ENCODE measurements around the gene PAK2. TPM values are rescaled to one million over a fixed set of nuclear protein-coding genes. Genes with fewer than 3 reads are reported as not detected.
A peak's percentile ranks its signal among the peaks of the same experiment; 100 is the strongest.
"Not testable (repeated sequence)": the region's sequence is repeated elsewhere in the genome, so short reads cannot be mapped to it uniquely, and the experiment has no call there.

PAK2 gene
- total RNA-seq, 2 experiments from 2014 or later: 84.7 to 104 TPM

- CTCF ChIA-PET; DNase-seq; H3K27ac Mint-ChIP-seq; H3K4me3 Mint-ChIP-seq; ATAC-seq; POLR2A ChIA-PET; H3K36me3 Mint-ChIP-seq (ENCODE audit: low read depth); H3K4me1 Mint-ChIP-seq (ENCODE audit: low read depth); H3K9me3 Mint-ChIP-seq (ENCODE audit: insufficient read depth); H3K27me3 Mint-ChIP-seq (ENCODE audit: low read depth): not testable (repeated sequence)
Observed at GRCh38 chr3:196836626-196837025, 97.0 kb downstream of the PAK2 start.

GRCh38 chr3:196837819-196838420 is 98.3 kb downstream of the PAK2 start:
- H3K36me3 Mint-ChIP-seq (ENCODE audit: low read depth): no peaks in the 10 kb centered on the region
- H3K9me3 Mint-ChIP-seq (ENCODE audit: insufficient read depth): no peaks in the 10 kb centered on the region
- POLR2A ChIA-PET: interaction anchor here (0.9 kb wide), 1 partner anchor 105 kb away, joined by 4 read pairs; the partner anchor contains the start of gene NCBP2
- H3K4me1 Mint-ChIP-seq (ENCODE audit: low read depth): no peaks in the 10 kb centered on the region
- peak; percentile 79 for DNase-seq
- H3K27me3 Mint-ChIP-seq (ENCODE audit: low read depth): no peaks in the 10 kb centered on the region
- ATAC-seq: peak; percentile 89
- no peak overlapping the region for H3K4me3 Mint-ChIP-seq
- CTCF ChIA-PET: interaction anchor here (0.6 to 1.6 kb wide), 17 partner anchors 20 to 240 kb away, joined by 3 to 19 read pairs (median 3); partner anchors contain the start of genes NCBP2, PAK2 and SENP5
- H3K27ac Mint-ChIP-seq: no peak overlapping the region

GRCh38 chr3:196839351-196839750 is 99.7 kb downstream of the PAK2 start:
- CTCF ChIA-PET; H3K4me1 Mint-ChIP-seq (ENCODE audit: low read depth); H3K36me3 Mint-ChIP-seq (ENCODE audit: low read depth); H3K9me3 Mint-ChIP-seq (ENCODE audit: insufficient read depth); H3K27me3 Mint-ChIP-seq (ENCODE audit: low read depth); H3K4me3 Mint-ChIP-seq; ATAC-seq; H3K27ac Mint-ChIP-seq; DNase-seq: not testable (repeated sequence)
- POLR2A ChIA-PET: interaction anchor here (0.6 kb wide), 2 partner anchors 36 to 55 kb away, joined by 3 to 4 read pairs; no protein-coding TSS in a partner anchor

- ATAC-seq (no peak), DNase-seq (no peak)
- Mint-ChIP-seq H3K27ac (no peak overlapping the region), H3K4me3 (no peak overlapping the region), H3K27me3 (ENCODE audit: low read depth) (no peaks in the 10 kb centered on the region), H3K9me3 (ENCODE audit: insufficient read depth) (no peaks in the 10 kb centered on the region), H3K4me1 (ENCODE audit: low read depth) (no peaks in the 10 kb centered on the region), H3K36me3 (ENCODE audit: low read depth) (no peaks in the 10 kb centered on the region)
- ChIA-PET CTCF (no interaction called here), POLR2A (no interaction called here)
Observed at GRCh38 chr3:196842567-196843434, 103.1 kb downstream of the PAK2 start.

- no peak for DNase-seq
- H3K27ac Mint-ChIP-seq: no peak overlapping the region
- no peaks in the 10 kb centered on the region for H3K9me3 Mint-ChIP-seq (ENCODE audit: insufficient read depth)
- CTCF ChIA-PET: interaction anchor here (0.7 kb wide), 1 partner anchor 98 kb away, joined by 3 read pairs; no protein-coding TSS in a partner anchor
- no peak for ATAC-seq
- no peak overlapping the region for H3K4me3 Mint-ChIP-seq
- POLR2A ChIA-PET: no interaction called here
- H3K36me3 Mint-ChIP-seq (ENCODE audit: low read depth): no peaks in the 10 kb centered on the region
- no peaks in the 10 kb centered on the region for H3K4me1 Mint-ChIP-seq (ENCODE audit: low read depth)
- no peaks in the 10 kb centered on the region for H3K27me3 Mint-ChIP-seq (ENCODE audit: low read depth)
Observed at GRCh38 chr3:196843435-196844110, 103.9 kb downstream of the PAK2 start.

- H3K27me3 Mint-ChIP-seq (ENCODE audit: low read depth); H3K4me1 Mint-ChIP-seq (ENCODE audit: low read depth); ATAC-seq; POLR2A ChIA-PET; H3K4me3 Mint-ChIP-seq; H3K9me3 Mint-ChIP-seq (ENCODE audit: insufficient read depth); H3K36me3 Mint-ChIP-seq (ENCODE audit: low read depth); H3K27ac Mint-ChIP-seq; DNase-seq: not testable (repeated sequence)
- CTCF ChIA-PET: interaction anchor here (0.7 kb wide), 1 partner anchor 97 kb away, joined by 3 read pairs; no protein-coding TSS in a partner anchor
Observed at GRCh38 chr3:196844235-196845219, 104.9 kb downstream of the PAK2 start.

GRCh38 chr3:196848375-196848774 is 108.7 kb downstream of the PAK2 start:
- CTCF ChIA-PET; H3K4me1 Mint-ChIP-seq (ENCODE audit: low read depth); POLR2A ChIA-PET; H3K4me3 Mint-ChIP-seq; DNase-seq; H3K36me3 Mint-ChIP-seq (ENCODE audit: low read depth); H3K27me3 Mint-ChIP-seq (ENCODE audit: low read depth); H3K27ac Mint-ChIP-seq; H3K9me3 Mint-ChIP-seq (ENCODE audit: insufficient read depth); ATAC-seq: not testable (repeated sequence)

- Mint-ChIP-seq H3K9me3 (ENCODE audit: insufficient read depth) (no peaks in the 10 kb centered on the region), H3K27me3 (ENCODE audit: low read depth) (no peaks in the 10 kb centered on the region), H3K36me3 (ENCODE audit: low read depth) (no peaks in the 10 kb centered on the region), H3K4me1 (ENCODE audit: low read depth) (no peaks in the 10 kb centered on the region), H3K27ac (no peak overlapping the region), H3K4me3 (no peak overlapping the region)
- DNase-seq (no peak), ATAC-seq (no peak)
- ChIA-PET CTCF (interaction anchor here (1.0 kb wide), 1 partner anchor 154 kb away, joined by 3 read pairs; no protein-coding TSS in a partner anchor), POLR2A (interaction anchor here (1.1 kb wide), 1 partner anchor 18 kb away, joined by 3 read pairs; the partner anchor contains the start of gene SENP5)
Observed at GRCh38 chr3:196849180-196849741, 109.6 kb downstream of the PAK2 start.

- ATAC-seq; H3K36me3 Mint-ChIP-seq (ENCODE audit: low read depth); H3K4me3 Mint-ChIP-seq; H3K27ac Mint-ChIP-seq; H3K4me1 Mint-ChIP-seq (ENCODE audit: low read depth); H3K27me3 Mint-ChIP-seq (ENCODE audit: low read depth); DNase-seq; H3K9me3 Mint-ChIP-seq (ENCODE audit: insufficient read depth): not testable (repeated sequence)
- ChIA-PET CTCF (interaction anchor here (1.4 kb wide), 1 partner anchor 79 kb away, joined by 3 read pairs; no protein-coding TSS in a partner anchor), POLR2A (interaction anchor here (0.6 kb wide), 1 partner anchor 11 kb away, joined by 8 read pairs; no protein-coding TSS in a partner anchor)
Observed at GRCh38 chr3:196863000-196863399, 123.3 kb downstream of the PAK2 start.

GRCh38 chr3:196867155-196867506 is 127.5 kb downstream of the PAK2 start:
- DNase-seq (no peak), ATAC-seq (no peak)
- Mint-ChIP-seq H3K27ac (peak overlapping the region; percentile 86), H3K36me3 (ENCODE audit: low read depth) (peaks cover 4% of the 10 kb centered on the region), H3K9me3 (ENCODE audit: insufficient read depth) (peaks cover 7% of the 10 kb centered on the region), H3K4me1 (ENCODE audit: low read depth) (peaks cover 19% of the 10 kb centered on the region), H3K27me3 (ENCODE audit: low read depth) (peaks cover 1% of the 10 kb centered on the region), H3K4me3 (peak overlapping the region; percentile 74)
- ChIA-PET CTCF (interaction anchor here (1.2 to 2.8 kb wide), 6 partner anchors 8 to 345 kb away, joined by 3 to 11 read pairs (median 3); partner anchors contain the start of gene NCBP2), POLR2A (interaction anchor here (0.8 to 2.2 kb wide), 9 partner anchors 16 to 435 kb away, joined by 3 to 26 read pairs (median 5); partner anchors contain the start of genes FBXO45, NCBP2, UBXN7 and WDR53)

Measured in activated CD8-positive, alpha-beta T cell treated with anti-CD3 and anti-CD28 coated beads, Interleukin-2, amount 10 ng/mL, durations not matched to agents 7 days and 5 days (primary cell).